ENCODE measurements around the gene PTPRA. TPM values are rescaled to one million over a fixed set of nuclear protein-coding genes. Genes with fewer than 3 reads are reported as not detected.
A peak's percentile ranks its signal among the peaks of the same experiment; 100 is the strongest.

Gene PTPRA
- total RNA-seq, 2 donors from 2014 or later: 52.4 to 58.7 TPM

GRCh38 chr20:2946988-2947961, 74.0 kb downstream of the PTPRA start:
- Histone ChIP-seq H3K9me3 (ENCODE audit: control insufficient read depth, low read length) (peaks cover 8% of the 10 kb centered on the region), H3K36me3 (ENCODE audit: control insufficient read depth, insufficient read depth, low read length) (peaks cover 26% of the 10 kb centered on the region), H3K27ac (ENCODE audit: low read depth, low read length) (peak overlapping the region; percentile 93), H3K27me3 (ENCODE audit: control insufficient read depth, insufficient read depth, low read length, poor library complexity, severe bottlenecking) (no peaks in the 10 kb centered on the region), H3K4me1 (ENCODE audit: control insufficient read depth, insufficient read depth, low read length) (no peaks in the 10 kb centered on the region), H3K9ac (ENCODE audit: extremely low read depth, low read length, poor library complexity, severe bottlenecking) (no peak overlapping the region), H3K4me3 (ENCODE audit: low read length) (no peak overlapping the region)
- no peaks in the 10 kb centered on the region for H3K9me3 Mint-ChIP-seq
- no peak for TF ChIP-seq CTCF (conservative IDR thresholded peaks at IDR 0.05)
- H3K4me1 Mint-ChIP-seq: peaks cover 4% of the 10 kb centered on the region
- H3K27ac Mint-ChIP-seq: no peak overlapping the region
- H3K4me3 Mint-ChIP-seq: no peak overlapping the region
- H3K36me3 Mint-ChIP-seq (ENCODE audit: low read depth): peaks cover 27% of the 10 kb centered on the region
- no peak for DNase-seq
- no peaks in the 10 kb centered on the region for H3K27me3 Mint-ChIP-seq (ENCODE audit: insufficient read depth)
- WGBS, 2 experiments (ENCODE audit: insufficient coverage in 1 of 2, insufficient read length in 1 of 2): 83 to 92% methylated on average over 2 to 5 of the region's 5 CpGs

- Histone ChIP-seq H3K36me3 (ENCODE audit: control insufficient read depth, insufficient read depth, low read length) (peaks cover 21% of the 10 kb centered on the region), H3K27me3 (ENCODE audit: control insufficient read depth, insufficient read depth, low read length, poor library complexity, severe bottlenecking) (no peaks in the 10 kb centered on the region), H3K27ac (ENCODE audit: low read depth, low read length) (no peak overlapping the region), H3K9ac (ENCODE audit: extremely low read depth, low read length, poor library complexity, severe bottlenecking) (no peak overlapping the region), H3K9me3 (ENCODE audit: control insufficient read depth, low read length) (peaks cover 8% of the 10 kb centered on the region), H3K4me3 (ENCODE audit: low read length) (no peak overlapping the region), H3K4me1 (ENCODE audit: control insufficient read depth, insufficient read depth, low read length) (no peaks in the 10 kb centered on the region)
- Mint-ChIP-seq H3K4me1 (peaks cover 4% of the 10 kb centered on the region), H3K4me3 (no peak overlapping the region), H3K36me3 (ENCODE audit: low read depth) (peaks cover 33% of the 10 kb centered on the region), H3K27me3 (ENCODE audit: insufficient read depth) (no peaks in the 10 kb centered on the region), H3K27ac (no peak overlapping the region), H3K9me3 (no peaks in the 10 kb centered on the region)
- TF ChIP-seq CTCF (conservative IDR thresholded peaks at IDR 0.05): no peak
- no CpG with 5 or more reads among the region's 1 CpG for WGBS, 2 experiments (ENCODE audit: insufficient coverage in 1 of 2, insufficient read length in 1 of 2)
- no peak for DNase-seq
These were observed 75.7 kb downstream of the PTPRA start for GRCh38 chr20:2948968-2949367.

DNA sequence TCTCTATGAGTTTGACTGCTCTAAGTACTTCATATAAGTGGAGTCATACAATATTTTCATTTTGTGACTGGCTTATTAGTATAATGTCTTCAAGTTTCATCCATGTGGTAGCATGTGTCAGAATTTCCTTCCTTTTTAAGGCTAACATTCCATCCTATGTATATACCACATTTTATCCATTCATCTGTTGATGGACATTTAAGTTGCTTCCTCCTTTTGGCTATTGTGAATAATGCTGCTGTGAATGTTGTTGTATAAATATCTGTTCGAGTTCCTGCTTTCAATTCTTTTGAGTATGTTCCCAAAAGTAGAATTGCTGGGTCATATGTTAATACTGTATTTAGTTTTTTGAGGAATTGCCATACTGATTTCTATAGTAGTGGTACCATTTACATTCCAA, 79.5 kb downstream of the PTPRA start:
- DNase-seq: no peak
- no peaks in the 10 kb centered on the region for H3K4me1 ChIP-seq (ENCODE audit: control insufficient read depth, insufficient read depth, low read length)
- H3K4me3 ChIP-seq (ENCODE audit: low read length): no peak overlapping the region
- Mint-ChIP-seq H3K4me3 (no peak overlapping the region), H3K36me3 (ENCODE audit: low read depth) (peaks cover 31% of the 10 kb centered on the region), H3K27me3 (ENCODE audit: insufficient read depth) (no peaks in the 10 kb centered on the region), H3K4me1 (no peaks in the 10 kb centered on the region), H3K9me3 (no peaks in the 10 kb centered on the region), H3K27ac (no peak overlapping the region)
- no peak for TF ChIP-seq CTCF (conservative IDR thresholded peaks at IDR 0.05)
- no peaks in the 10 kb centered on the region for H3K27me3 ChIP-seq (ENCODE audit: control insufficient read depth, insufficient read depth, low read length, poor library complexity, severe bottlenecking)
- peaks cover 8% of the 10 kb centered on the region for H3K9me3 ChIP-seq (ENCODE audit: control insufficient read depth, low read length)
- H3K36me3 ChIP-seq (ENCODE audit: control insufficient read depth, insufficient read depth, low read length): peaks cover 12% of the 10 kb centered on the region
- WGBS, 2 experiments (ENCODE audit: insufficient coverage in 1 of 2, insufficient read length in 1 of 2): 100% methylated on average over 1 of the region's 1 CpG
- H3K9ac ChIP-seq (ENCODE audit: extremely low read depth, low read length, poor library complexity, severe bottlenecking): no peak overlapping the region
- H3K27ac ChIP-seq (ENCODE audit: low read depth, low read length): no peak overlapping the region

All from endodermal cell (in vitro differentiated cells).